H1 (cell line): ENCODE results near the gene ARHGEF11.

ENCODE experiments used
- CEBPB ChIP-seq: IDR thresholded peaks from 2 replicates; pipeline ENCODE4 v1.6.1; 2012; ENCODE audit warnings: low read depth, low read length
- EZH2 ChIP-seq: fragments of 200-600 bp; sonication (generic); IDR thresholded peaks from 2 replicates; pipeline ENCODE4 v1.7.1; 2012; ENCODE audit warnings: low read depth, mild to moderate bottlenecking, moderate library complexity, low read length, inconsistent platforms; ENCODE audit not compliant: severe bottlenecking
- GABPA ChIP-seq: IDR thresholded peaks from 2 replicates; pipeline ENCODE4 v1.6.1; 2011; ENCODE audit warnings: mild to moderate bottlenecking, low read length, moderate library complexity, borderline replicate concordance; ENCODE audit not compliant: insufficient read depth
- HDAC6 ChIP-seq: IDR thresholded peaks from one replicate; pipeline ENCODE4 v1.7.1; 2012; ENCODE audit warnings: low read depth, mild to moderate bottlenecking, inconsistent platforms, low read length, moderate library complexity
- JUND ChIP-seq: IDR thresholded peaks from 2 replicates; pipeline ENCODE4 v1.6.1; 2011; ENCODE audit warnings: mild to moderate bottlenecking, improper control_type of control experiment, low read length
- RAD21 ChIP-seq, 2 experiments: IDR thresholded peaks in 1 of 2; conservative IDR thresholded peaks in 1 of 2; 2 replicates each; pipeline ENCODE4 v1.6.1; 2011; ENCODE audit warnings: low read depth in 2 of 2, low read length in 2 of 2, improper control_type of control experiment in 1 of 2, inconsistent platforms in 1 of 2, mild to moderate bottlenecking in 1 of 2, moderate library complexity in 1 of 2
- RFX5 ChIP-seq: IDR thresholded peaks from 2 replicates; pipeline ENCODE4 v1.6.1; 2011; ENCODE audit warnings: low read depth, low read length, improper control_type of control experiment, borderline replicate concordance
- SP1 ChIP-seq: IDR thresholded peaks from 2 replicates; pipeline ENCODE4 v1.6.1; 2011; ENCODE audit warnings: low read depth, low read length
- SUZ12 ChIP-seq: fragments of 200-600 bp; sonication (generic); IDR thresholded peaks from 2 replicates; pipeline ENCODE4 v1.6.1; 2012; ENCODE audit warnings: mild to moderate bottlenecking, inconsistent platforms, low read length, moderate library complexity, mixed read lengths
- TAF7 ChIP-seq: optimal IDR thresholded peaks from 2 replicates; pipeline ENCODE3; 2011; ENCODE audit warnings: low read depth, mild to moderate bottlenecking, inconsistent platforms, low read length, moderate library complexity, borderline replicate concordance
- TF ChIP-seq, protein P1 (sequence below), 3 experiments: IDR thresholded peaks; 1 replicate in 2 of 3; 2 replicates in 1 of 3; pipeline versions ENCODE4 v1.5.1 to v1.6.1; 2011; ENCODE audit warnings: low read length in 3 of 3, mild to moderate bottlenecking in 3 of 3, inconsistent platforms in 2 of 3, low read depth in 1 of 3, moderate library complexity in 1 of 3; ENCODE audit not compliant: insufficient read depth in 1 of 3; ENCODE audit errors: control extremely low read depth in 1 of 3
- TF ChIP-seq, protein P2 (sequence below): IDR thresholded peaks from 2 replicates; pipeline ENCODE4 v1.6.1; 2012; ENCODE audit warnings: low read length, inconsistent platforms

DNA sequence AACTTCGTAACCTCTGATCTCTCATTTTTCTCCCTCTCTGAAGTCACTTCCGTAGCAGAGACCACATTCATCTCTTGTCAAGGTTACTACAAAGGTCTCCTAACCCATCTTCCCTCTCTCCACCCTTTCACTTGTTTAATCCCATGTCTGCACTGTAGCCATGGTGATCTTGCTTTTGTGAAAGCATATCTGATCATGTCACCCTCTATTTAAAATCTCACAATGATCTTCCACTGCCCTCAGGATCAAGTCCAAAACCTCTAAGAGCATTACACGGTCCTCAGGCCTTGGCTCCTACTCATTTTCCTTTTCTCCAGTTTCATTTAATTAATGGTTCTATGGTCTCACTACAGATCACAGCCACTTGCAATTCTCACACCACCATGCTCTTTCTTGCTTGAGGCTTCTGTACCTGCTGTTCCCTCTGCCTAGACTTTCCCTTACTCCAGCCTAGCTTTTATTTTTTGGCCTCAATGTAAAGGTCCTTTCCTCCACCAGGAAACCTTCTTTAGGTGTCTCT lies 12.1 kb downstream of the ARHGEF11 start:
- TF ChIP-seq, protein P1, sequence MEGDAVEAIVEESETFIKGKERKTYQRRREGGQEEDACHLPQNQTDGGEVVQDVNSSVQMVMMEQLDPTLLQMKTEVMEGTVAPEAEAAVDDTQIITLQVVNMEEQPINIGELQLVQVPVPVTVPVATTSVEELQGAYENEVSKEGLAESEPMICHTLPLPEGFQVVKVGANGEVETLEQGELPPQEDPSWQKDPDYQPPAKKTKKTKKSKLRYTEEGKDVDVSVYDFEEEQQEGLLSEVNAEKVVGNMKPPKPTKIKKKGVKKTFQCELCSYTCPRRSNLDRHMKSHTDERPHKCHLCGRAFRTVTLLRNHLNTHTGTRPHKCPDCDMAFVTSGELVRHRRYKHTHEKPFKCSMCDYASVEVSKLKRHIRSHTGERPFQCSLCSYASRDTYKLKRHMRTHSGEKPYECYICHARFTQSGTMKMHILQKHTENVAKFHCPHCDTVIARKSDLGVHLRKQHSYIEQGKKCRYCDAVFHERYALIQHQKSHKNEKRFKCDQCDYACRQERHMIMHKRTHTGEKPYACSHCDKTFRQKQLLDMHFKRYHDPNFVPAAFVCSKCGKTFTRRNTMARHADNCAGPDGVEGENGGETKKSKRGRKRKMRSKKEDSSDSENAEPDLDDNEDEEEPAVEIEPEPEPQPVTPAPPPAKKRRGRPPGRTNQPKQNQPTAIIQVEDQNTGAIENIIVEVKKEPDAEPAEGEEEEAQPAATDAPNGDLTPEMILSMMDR (IDR thresholded peaks at IDR 0.05; ENCODE audit: control extremely low read depth in 1 of 3, insufficient read depth in 1 of 3, low read depth in 1 of 3, low read length in 3 of 3), result no peak
- TF ChIP-seq TAF7 (no peak), EZH2 (no peak), CEBPB (no peak), SP1 (no peak), HDAC6 (no peak), RAD21 (IDR thresholded peaks at IDR 0.05 in 1 of 2, conservative IDR thresholded peaks at IDR 0.05 in 1 of 2; ENCODE audit: low read depth in 2 of 2, low read length in 2 of 2) (no peak), RFX5 (no peak), SUZ12 (no peak), GABPA (no peak), JUND (no peak)
- TF ChIP-seq, protein P2, sequence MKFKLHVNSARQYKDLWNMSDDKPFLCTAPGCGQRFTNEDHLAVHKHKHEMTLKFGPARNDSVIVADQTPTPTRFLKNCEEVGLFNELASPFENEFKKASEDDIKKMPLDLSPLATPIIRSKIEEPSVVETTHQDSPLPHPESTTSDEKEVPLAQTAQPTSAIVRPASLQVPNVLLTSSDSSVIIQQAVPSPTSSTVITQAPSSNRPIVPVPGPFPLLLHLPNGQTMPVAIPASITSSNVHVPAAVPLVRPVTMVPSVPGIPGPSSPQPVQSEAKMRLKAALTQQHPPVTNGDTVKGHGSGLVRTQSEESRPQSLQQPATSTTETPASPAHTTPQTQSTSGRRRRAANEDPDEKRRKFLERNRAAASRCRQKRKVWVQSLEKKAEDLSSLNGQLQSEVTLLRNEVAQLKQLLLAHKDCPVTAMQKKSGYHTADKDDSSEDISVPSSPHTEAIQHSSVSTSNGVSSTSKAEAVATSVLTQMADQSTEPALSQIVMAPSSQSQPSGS, result no peak
